CD4-positive, CD25-positive, alpha-beta regulatory T cell (primary cell): ENCODE results near the gene ENTR1. TPM values are rescaled to one million over a fixed set of nuclear protein-coding genes. Genes with fewer than 3 reads are reported as not detected.
"Not testable (repeated sequence)": the region's sequence is repeated elsewhere in the genome, so short reads cannot be mapped to it uniquely, and the experiment has no call there.

Source experiments
- ATAC-seq, 2 donors: fragments of 150-1000 bp; cut with Tn5 transposase; one replicate each; pipeline ENCODE4 v1.10.0; 2021; ENCODE audit warnings: low read depth in 2 of 2, moderate number of reproducible peaks in 2 of 2, moderate library complexity in 1 of 2
- DNase-seq, 3 donors: peaks; one replicate each; pipeline versions ENCODE4 v3.0.0 to v3.0.0-alpha.2; 2012 to 2022; ENCODE audit warnings: mixed read lengths in 1 of 3
- H3K27ac ChIP-seq: one replicate; pipeline ENCODE4 v1.7.0; 2013; ENCODE audit warnings: mild to moderate bottlenecking, low read length; ENCODE audit not compliant: insufficient read depth, poor library complexity, severe bottlenecking
- H3K27me3 ChIP-seq: one replicate; pipeline ENCODE4 v1.7.0; 2013; ENCODE audit warnings: low read length; ENCODE audit not compliant: control insufficient read depth, insufficient read depth
- H3K36me3 ChIP-seq: one replicate; pipeline ENCODE4 v1.7.0; 2013; ENCODE audit warnings: mild to moderate bottlenecking, low read length, moderate library complexity; ENCODE audit not compliant: control insufficient read depth, insufficient read depth
- H3K4me1 ChIP-seq: 2 replicates; pipeline ENCODE4 v1.7.0; 2013; ENCODE audit warnings: mild to moderate bottlenecking, low read length; ENCODE audit not compliant: insufficient read depth, control insufficient read depth, poor library complexity, severe bottlenecking
- H3K4me3 ChIP-seq: one replicate; pipeline ENCODE4 v1.7.0; 2013; ENCODE audit warnings: low read depth, mild to moderate bottlenecking, low read length, moderate library complexity
- H3K9me3 ChIP-seq, 2 experiments: 1 replicate in 1 of 2; 2 replicates in 1 of 2; pipeline ENCODE4 v1.7.0; 2013; ENCODE audit warnings: low read length in 2 of 2, mild to moderate bottlenecking in 1 of 2, moderate library complexity in 1 of 2; ENCODE audit not compliant: control insufficient read depth in 2 of 2
- H3K27ac Mint-ChIP-seq, 3 donors: one replicate each; pipeline ENCODE4 v1.8.0; 2020 to 2022; ENCODE audit warnings: mild to moderate bottlenecking in 3 of 3, mixed read lengths in 3 of 3, moderate library complexity in 2 of 3
- H3K27me3 Mint-ChIP-seq: one replicate; pipeline ENCODE4 v1.8.0; 2022; ENCODE audit warnings: mild to moderate bottlenecking, mixed read lengths
- H3K36me3 Mint-ChIP-seq: one replicate; pipeline ENCODE4 v1.8.0; 2020; ENCODE audit warnings: mixed read lengths
- H3K4me1 Mint-ChIP-seq, 4 donors: one replicate each; pipeline ENCODE4 v1.8.0; 2020 to 2022; ENCODE audit warnings: mixed read lengths in 4 of 4, mild to moderate bottlenecking in 1 of 4
- H3K4me3 Mint-ChIP-seq, 4 donors: one replicate each; pipeline ENCODE4 v1.8.0; 2020 to 2022; ENCODE audit warnings: mild to moderate bottlenecking in 4 of 4, mixed read lengths in 4 of 4, moderate library complexity in 3 of 4
- H3K9me3 Mint-ChIP-seq, 7 donors: one replicate each; pipeline ENCODE4 v1.8.0; 2020 to 2022; ENCODE audit warnings: mixed read lengths in 7 of 7, mild to moderate bottlenecking in 3 of 7, moderate library complexity in 2 of 7
- polyA plus RNA-seq, 4 donors: library from polyadenylated mRNA; unstranded; fragments of 300-500 nt; fragmentation: Illumina TruSeq; gene quantifications; one replicate each; pipeline ENCODE4 v1.2.3, GENCODE V29; 2021
- total RNA-seq: library from RNA; stranded (reverse); gene quantifications from one replicate; pipeline ENCODE4 v1.2.3, GENCODE V29; 2022

Gene ENTR1
- total and polyA plus RNA-seq, 5 donors from 2014 or later: 7.8 to 63.2 (median 9.6) TPM

DNA sequence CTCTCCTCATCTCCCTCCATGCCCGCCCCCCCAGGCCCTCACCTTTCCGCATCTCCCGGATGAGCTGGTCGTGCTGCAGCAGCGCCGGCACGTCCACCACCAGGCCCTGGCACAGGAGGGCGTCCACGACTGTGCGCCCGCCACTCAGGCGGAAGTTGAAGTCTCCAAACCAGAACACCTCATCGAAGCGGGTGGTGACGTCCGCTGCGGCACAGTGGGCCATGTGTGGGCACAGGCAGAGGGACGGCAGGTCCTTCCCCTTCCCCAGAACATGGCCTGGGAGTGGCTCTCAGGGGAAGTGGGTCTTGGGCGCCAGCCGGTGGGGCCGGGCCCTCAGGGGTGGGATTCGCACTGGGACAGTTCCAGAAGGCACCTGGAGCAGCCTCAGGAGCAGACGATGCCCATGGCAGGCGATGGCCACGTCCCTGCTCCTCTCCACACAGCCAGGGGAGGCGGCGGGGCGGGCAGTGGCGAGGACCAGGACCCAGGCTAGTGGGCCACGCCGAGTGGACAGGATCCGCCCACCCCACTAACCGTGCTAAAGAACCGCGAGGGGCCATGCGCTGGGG is 21.5 kb upstream of the ENTR1 start:
- H3K9me3 Mint-ChIP-seq: no peaks in the 10 kb centered on the region
- no peaks in the 10 kb centered on the region for H3K27me3 Mint-ChIP-seq
- H3K4me1 Mint-ChIP-seq: peaks cover 0 to 12% (median 10%) of the 10 kb centered on the region in 4 donors
- H3K27me3 ChIP-seq: no peaks in the 10 kb centered on the region
- H3K4me1 ChIP-seq: peaks cover 8% of the 10 kb centered on the region
- no peak for ATAC-seq
- H3K4me3 Mint-ChIP-seq: no peak overlapping the region
- no peak overlapping the region for H3K4me3 ChIP-seq
- H3K9me3 ChIP-seq: no peaks in the 10 kb centered on the region
- peaks cover 5% of the 10 kb centered on the region for H3K36me3 Mint-ChIP-seq
- no peak overlapping the region for H3K27ac Mint-ChIP-seq
- no peak overlapping the region for H3K27ac ChIP-seq
- no peak for DNase-seq
- H3K36me3 ChIP-seq: peaks cover 13% of the 10 kb centered on the region

DNA sequence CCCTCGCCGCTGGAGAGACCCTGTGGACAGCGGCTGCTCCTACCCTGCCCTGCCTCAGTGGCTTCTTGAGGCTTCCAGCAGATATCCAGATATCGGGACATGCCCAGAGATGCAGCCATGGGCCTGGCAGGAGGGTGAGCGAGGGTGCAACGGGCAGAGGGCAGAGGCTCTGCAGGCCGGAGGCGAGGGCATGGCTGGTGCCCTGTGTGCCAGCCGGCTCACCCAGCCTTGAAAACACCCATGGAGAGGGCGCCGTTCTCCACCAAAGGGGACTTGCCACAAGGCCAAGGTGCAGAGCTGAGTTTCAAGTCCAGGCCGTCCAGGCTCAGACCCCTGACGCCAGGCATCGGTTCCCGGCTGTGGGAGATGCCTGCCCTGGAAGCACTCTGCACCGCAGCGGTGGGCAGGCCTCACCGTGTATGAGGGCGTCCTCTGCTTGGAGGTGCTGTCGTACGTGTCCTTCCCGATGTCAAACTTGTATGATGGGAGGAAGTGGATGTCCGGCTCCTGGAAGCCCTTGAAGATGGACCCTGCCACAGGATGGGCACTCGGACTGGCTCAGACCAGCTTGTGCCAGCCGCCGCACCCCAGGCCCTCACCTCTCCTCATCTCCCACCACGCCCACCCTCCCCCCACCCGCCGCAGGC is 20.3 kb upstream of the ENTR1 start:
- DNase-seq: no peak
- ATAC-seq: no peak
- Mint-ChIP-seq H3K9me3 (no peaks in the 10 kb centered on the region), H3K4me1 (peaks cover 0 to 3% (median 2%) of the 10 kb centered on the region in 4 donors), H3K36me3 (peaks cover 3% of the 10 kb centered on the region), H3K4me3 (no peak overlapping the region), H3K27me3 (no peaks in the 10 kb centered on the region), H3K27ac (no peak overlapping the region)
- no peaks in the 10 kb centered on the region for H3K9me3 ChIP-seq
- no peak overlapping the region for H3K27ac ChIP-seq
- H3K36me3 ChIP-seq: peaks cover 13% of the 10 kb centered on the region
- H3K27me3 ChIP-seq: no peaks in the 10 kb centered on the region
- no peaks in the 10 kb centered on the region for H3K4me1 ChIP-seq
- H3K4me3 ChIP-seq: no peak overlapping the region

DNA sequence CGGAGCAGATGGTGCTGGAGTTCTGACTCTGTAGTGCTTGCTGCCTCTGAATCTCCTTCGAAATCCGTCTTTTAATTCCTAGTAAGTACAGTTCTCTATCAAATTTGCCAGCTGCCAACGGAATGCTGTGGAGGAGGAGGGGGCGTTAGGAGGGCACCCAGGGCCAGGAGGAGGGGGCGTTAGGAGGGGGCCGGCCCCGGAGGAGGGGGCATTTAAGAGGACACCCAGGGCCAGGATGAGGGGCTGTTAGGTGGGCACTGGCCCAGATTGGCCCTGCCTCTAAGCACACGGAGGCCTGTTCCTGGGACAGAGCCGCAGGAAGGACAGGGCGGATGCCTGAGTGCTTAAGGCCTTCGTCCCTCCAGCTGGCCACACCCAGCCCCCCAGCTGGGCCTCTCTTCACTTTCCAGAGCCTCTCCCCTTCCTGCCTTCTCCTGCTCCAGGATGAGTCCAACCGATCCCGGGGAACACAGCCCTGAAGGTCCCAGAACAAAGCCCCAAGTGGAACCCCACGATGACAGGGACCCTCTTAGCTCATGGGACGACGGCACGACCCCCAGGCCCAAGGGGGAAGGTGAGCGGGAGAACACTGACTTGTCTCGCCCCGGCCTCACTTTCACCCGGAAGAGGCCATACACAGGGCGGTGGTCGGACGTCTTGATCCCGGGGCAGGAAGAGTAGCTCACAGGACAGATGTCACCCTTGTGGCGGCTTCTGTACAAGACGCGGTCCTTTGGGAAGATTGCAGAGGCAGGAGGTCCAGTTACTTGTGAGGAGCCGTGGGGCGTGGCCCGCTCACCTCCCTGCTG is 19.5 kb upstream of the ENTR1 start:
- Mint-ChIP-seq H3K36me3 (no peaks in the 10 kb centered on the region), H3K9me3 (no peaks in the 10 kb centered on the region), H3K4me1 (no peaks in the 10 kb centered on the region), H3K4me3 (no peak overlapping the region), H3K27ac (no peak overlapping the region), H3K27me3 (no peaks in the 10 kb centered on the region)
- peaks cover 13% of the 10 kb centered on the region for H3K36me3 ChIP-seq
- no peaks in the 10 kb centered on the region for H3K27me3 ChIP-seq
- ATAC-seq (no peak), DNase-seq (no peak)
- no peak overlapping the region for H3K27ac ChIP-seq
- H3K4me3 ChIP-seq: no peak overlapping the region
- no peaks in the 10 kb centered on the region for H3K9me3 ChIP-seq
- H3K4me1 ChIP-seq: no peaks in the 10 kb centered on the region

DNA sequence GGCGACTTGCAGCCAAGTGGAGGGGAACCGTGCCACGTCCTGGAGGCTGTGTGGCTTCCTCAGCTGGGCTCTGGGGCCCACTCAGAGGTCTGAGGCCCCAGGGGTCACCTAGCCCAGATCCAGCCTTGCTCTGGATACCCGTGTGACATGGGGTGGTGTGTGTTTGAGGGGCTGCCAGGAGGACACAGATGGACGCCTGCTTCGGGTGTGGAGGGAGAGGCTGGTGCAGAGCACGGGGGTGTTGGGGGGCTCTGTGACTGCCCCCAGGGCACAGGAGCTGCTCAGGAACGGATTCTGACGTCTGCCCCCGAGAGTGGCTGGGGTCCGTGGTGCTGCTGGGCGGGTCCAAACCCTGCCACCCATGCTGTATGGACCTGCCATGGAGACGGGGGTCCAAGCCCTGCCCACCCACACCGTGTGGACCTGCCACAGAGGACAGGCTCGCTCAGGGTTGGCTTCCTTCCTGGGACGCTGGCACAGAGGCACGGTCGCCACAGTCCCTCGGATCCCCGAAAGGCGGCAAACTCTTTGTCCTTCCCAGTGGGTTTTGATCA is 18.7 kb upstream of the ENTR1 start:
- H3K27me3 Mint-ChIP-seq: no peaks in the 10 kb centered on the region
- Histone ChIP-seq H3K4me3 (no peak overlapping the region), H3K36me3 (peaks cover 18% of the 10 kb centered on the region), H3K4me1 (no peaks in the 10 kb centered on the region), H3K27ac (no peak overlapping the region), H3K27me3 (no peaks in the 10 kb centered on the region), H3K9me3 (no peaks in the 10 kb centered on the region)
- H3K36me3 Mint-ChIP-seq: no peaks in the 10 kb centered on the region
- H3K4me3 Mint-ChIP-seq: no peak overlapping the region
- DNase-seq (no peak), ATAC-seq (no peak)
- no peak overlapping the region for H3K27ac Mint-ChIP-seq
- no peaks in the 10 kb centered on the region for H3K9me3 Mint-ChIP-seq
- no peaks in the 10 kb centered on the region for H3K4me1 Mint-ChIP-seq

DNA sequence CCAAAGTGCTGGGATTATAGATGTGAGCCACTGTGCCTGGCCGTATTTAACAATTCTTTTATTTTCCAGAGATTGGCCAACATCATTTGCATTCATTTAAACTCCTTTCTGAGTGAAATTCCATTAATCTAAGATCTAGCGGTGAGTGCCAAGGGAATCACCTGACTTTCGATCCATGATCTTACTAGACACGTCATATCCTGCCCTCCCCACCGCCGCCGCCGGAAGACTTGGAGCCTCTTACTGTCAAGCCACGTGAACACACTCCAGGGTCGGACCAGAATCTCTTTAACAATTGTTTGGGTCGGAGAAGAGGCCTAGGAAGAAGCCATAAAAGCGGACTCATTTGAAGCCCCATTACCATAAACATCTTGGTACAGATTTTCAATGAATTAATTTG is 16.4 kb upstream of the ENTR1 start:
- H3K4me3 Mint-ChIP-seq: no peak overlapping the region
- no peak for ATAC-seq
- H3K9me3 ChIP-seq: no peaks in the 10 kb centered on the region
- peaks cover 39% of the 10 kb centered on the region for H3K36me3 ChIP-seq
- no peaks in the 10 kb centered on the region for H3K9me3 Mint-ChIP-seq
- H3K27me3 Mint-ChIP-seq: no peaks in the 10 kb centered on the region
- no peak overlapping the region for H3K4me3 ChIP-seq
- no peaks in the 10 kb centered on the region for H3K27me3 ChIP-seq
- no peak overlapping the region for H3K27ac Mint-ChIP-seq
- H3K4me1 Mint-ChIP-seq: no peaks in the 10 kb centered on the region
- DNase-seq: no peak
- H3K27ac ChIP-seq: no peak overlapping the region
- no peaks in the 10 kb centered on the region for H3K4me1 ChIP-seq
- peaks cover 2% of the 10 kb centered on the region for H3K36me3 Mint-ChIP-seq

DNA sequence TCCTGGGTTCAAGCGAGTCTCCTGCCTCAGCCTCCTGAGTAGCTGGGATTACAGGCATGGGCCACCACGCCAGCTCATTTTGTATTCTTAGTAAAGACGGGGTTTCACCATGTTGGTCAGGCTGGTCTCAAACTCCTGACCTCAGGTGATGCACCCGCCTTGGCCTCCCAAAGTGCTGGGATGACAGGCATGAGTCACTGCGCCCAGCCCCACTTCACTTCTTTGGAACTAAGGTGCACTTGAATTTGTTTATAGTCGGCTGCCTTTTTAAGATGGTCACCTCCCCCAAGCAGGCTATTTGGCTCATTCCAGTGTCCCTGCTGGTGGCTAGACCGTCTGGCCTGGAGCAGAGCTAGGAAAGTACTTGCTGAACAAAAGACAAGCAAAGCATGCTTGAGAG is 15.0 kb upstream of the ENTR1 start:
- H3K9me3 ChIP-seq, H3K9me3 Mint-ChIP-seq, DNase-seq, H3K4me3 ChIP-seq, H3K4me1 Mint-ChIP-seq, H3K36me3 Mint-ChIP-seq, H3K4me3 Mint-ChIP-seq, H3K27me3 Mint-ChIP-seq, ATAC-seq, H3K4me1 ChIP-seq, H3K27ac ChIP-seq, H3K27me3 ChIP-seq: not testable (repeated sequence)
- H3K36me3 ChIP-seq: peaks cover 43% of the 10 kb centered on the region
- H3K27ac Mint-ChIP-seq: peak overlapping the region in 1 of 3 donors; percentile 66

DNA sequence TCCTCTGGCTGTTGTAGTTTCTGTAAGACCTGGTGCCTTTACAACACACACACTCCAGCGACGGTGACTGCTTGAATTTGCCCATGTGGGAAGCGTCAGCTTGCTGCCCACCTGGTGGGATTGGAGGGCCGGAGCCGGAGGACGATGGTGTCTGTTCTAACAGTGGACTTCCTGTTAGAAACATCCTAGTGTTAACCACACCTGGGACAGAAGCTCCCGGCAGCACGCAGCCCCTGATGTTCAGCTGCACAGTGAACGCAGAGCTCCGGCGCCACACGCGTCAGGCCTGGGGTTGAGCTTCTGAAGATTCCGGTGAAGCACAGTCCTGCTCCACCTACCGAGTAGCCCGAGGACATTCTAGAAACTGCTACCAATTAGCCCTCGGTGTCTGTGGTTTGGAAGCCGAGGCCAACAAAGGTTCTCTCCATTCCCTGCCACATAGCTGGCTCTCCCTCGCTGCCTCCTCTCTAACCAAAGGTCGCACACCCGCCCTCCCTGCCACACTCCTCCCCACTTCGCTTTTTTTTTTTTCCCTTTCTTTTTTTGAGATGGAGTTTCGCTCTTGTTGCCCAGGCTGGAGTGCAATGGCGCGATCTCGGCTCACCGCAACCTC is 14.4 kb upstream of the ENTR1 start:
- ATAC-seq: no peak
- H3K27ac Mint-ChIP-seq: peak overlapping the region in 1 of 3 donors; percentile 66
- H3K27me3 Mint-ChIP-seq: no peaks in the 10 kb centered on the region
- no peaks in the 10 kb centered on the region for H3K9me3 Mint-ChIP-seq
- H3K4me1 Mint-ChIP-seq: no peaks in the 10 kb centered on the region
- no peaks in the 10 kb centered on the region for H3K4me1 ChIP-seq
- H3K4me3 ChIP-seq: no peak overlapping the region
- no peak for DNase-seq
- no peaks in the 10 kb centered on the region for H3K27me3 ChIP-seq
- peaks cover 39% of the 10 kb centered on the region for H3K36me3 ChIP-seq
- H3K27ac ChIP-seq: no peak overlapping the region
- H3K9me3 ChIP-seq: no peaks in the 10 kb centered on the region
- peaks cover 2% of the 10 kb centered on the region for H3K36me3 Mint-ChIP-seq
- H3K4me3 Mint-ChIP-seq: no peak overlapping the region
